ENCODE measurements around the gene POLR2H. TPM values are rescaled to one million over a fixed set of nuclear protein-coding genes. Genes with fewer than 3 reads are reported as not detected.

POLR2H gene
- total and polyA plus RNA-seq, 2 experiments from 2014 or later, result 96.2 to 112 TPM

DNA sequence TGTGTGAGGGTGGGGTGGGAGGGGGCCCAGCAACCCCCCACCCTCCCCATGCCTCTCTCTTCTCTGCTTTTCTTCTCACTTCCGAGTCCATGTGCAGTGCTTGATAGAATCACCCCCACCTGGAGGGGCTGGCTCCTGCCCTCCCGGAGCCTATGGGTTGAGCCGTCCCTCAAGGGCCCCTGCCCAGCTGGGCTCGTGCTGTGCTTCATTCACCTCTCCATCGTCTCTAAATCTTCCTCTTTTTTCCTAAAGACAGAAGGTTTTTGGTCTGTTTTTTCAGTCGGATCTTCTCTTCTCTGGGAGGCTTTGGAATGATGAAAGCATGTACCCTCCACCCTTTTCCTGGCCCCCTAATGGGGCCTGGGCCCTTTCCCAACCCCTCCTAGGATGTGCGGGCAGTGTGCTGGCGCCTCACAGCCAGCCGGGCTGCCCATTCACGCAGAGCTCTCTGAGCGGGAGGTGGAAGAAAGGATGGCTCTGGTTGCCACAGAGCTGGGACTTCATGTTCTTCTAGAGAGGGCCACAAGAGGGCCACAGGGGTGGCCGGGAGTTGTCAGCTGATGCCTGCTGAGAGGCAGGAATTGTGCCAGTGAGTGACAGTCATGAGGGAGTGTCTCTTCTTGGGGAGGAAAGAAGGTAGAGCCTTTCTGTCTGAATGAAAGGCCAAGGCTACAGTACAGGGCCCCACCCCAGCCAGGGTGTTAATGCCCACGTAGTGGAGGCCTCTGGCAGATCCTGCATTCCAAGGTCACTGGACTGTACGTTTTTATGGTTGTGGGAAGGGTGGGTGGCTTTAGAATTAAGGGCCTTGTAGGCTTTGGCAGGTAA is 16.0 kb upstream of the POLR2H start:
- Histone ChIP-seq H3K27me3 (no peaks in the 10 kb centered on the region), H3K9me3 (ENCODE audit: low read depth) (no peaks in the 10 kb centered on the region), H3K4me3 (no peak overlapping the region), H3K36me3 (no peaks in the 10 kb centered on the region), H3K4me1 (ENCODE audit: low read depth) (peaks cover 8% of the 10 kb centered on the region), H3K27ac (peak overlapping the region; percentile 41)
- DNase-seq (ENCODE audit: low read depth in 1 of 2, low spot score in 1 of 2), result peak; percentile 61 to 71
- TF ChIP-seq, protein P1, sequence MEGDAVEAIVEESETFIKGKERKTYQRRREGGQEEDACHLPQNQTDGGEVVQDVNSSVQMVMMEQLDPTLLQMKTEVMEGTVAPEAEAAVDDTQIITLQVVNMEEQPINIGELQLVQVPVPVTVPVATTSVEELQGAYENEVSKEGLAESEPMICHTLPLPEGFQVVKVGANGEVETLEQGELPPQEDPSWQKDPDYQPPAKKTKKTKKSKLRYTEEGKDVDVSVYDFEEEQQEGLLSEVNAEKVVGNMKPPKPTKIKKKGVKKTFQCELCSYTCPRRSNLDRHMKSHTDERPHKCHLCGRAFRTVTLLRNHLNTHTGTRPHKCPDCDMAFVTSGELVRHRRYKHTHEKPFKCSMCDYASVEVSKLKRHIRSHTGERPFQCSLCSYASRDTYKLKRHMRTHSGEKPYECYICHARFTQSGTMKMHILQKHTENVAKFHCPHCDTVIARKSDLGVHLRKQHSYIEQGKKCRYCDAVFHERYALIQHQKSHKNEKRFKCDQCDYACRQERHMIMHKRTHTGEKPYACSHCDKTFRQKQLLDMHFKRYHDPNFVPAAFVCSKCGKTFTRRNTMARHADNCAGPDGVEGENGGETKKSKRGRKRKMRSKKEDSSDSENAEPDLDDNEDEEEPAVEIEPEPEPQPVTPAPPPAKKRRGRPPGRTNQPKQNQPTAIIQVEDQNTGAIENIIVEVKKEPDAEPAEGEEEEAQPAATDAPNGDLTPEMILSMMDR (IDR thresholded peaks at IDR 0.05; ENCODE audit: low read depth, low read length), result peak; percentile 57

DNA sequence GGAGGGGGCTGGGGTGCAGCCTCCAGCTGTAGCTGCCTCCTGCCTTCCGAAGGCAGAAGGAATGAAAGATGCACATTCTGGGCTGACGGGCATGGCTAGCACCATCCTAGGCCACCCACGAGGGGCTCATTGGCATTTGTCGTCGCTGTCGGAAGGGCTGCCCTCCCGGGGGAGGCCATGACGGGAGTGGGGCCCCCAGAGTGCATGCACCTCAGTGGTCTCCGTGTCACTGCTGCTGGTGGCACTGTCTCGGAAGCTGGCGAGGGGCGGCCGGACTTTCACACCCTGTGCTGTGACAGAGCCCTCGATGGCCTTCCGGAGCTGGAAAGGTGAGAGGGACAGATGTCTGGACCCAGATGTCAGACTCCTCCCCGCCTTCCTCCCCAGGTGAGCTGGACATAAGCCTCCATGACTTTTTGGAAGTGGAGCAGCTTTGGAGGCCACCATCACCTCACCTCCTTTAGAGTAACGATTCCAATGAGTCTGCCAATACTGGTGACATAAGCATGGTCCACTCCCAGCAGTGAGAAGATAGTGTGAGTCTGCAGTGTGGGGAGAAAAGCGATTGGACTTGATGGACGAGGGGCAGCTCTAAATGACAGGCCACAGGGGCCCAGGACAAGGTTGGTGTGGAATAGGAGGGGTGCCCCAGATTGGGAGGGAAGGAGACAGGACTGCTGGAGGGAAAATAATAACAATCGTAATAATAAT is 14.9 kb upstream of the POLR2H start:
- no peaks in the 10 kb centered on the region for H3K36me3 ChIP-seq
- H3K9me3 ChIP-seq (ENCODE audit: low read depth), result no peaks in the 10 kb centered on the region
- no peak overlapping the region for H3K4me3 ChIP-seq
- no peak for DNase-seq (ENCODE audit: low read depth in 1 of 2, low spot score in 1 of 2)
- TF ChIP-seq, protein P1 (IDR thresholded peaks at IDR 0.05; ENCODE audit: low read depth, low read length), result no peak
- H3K27me3 ChIP-seq, result no peaks in the 10 kb centered on the region
- H3K27ac ChIP-seq, result no peak overlapping the region
- H3K4me1 ChIP-seq (ENCODE audit: low read depth), result peaks cover 8% of the 10 kb centered on the region

- Histone ChIP-seq H3K36me3 (no peaks in the 10 kb centered on the region), H3K4me1 (ENCODE audit: low read depth) (peaks cover 8% of the 10 kb centered on the region), H3K9me3 (ENCODE audit: low read depth) (no peaks in the 10 kb centered on the region), H3K27ac (no peak overlapping the region), H3K27me3 (no peaks in the 10 kb centered on the region), H3K4me3 (no peak overlapping the region)
- DNase-seq (ENCODE audit: low read depth in 1 of 2, low spot score in 1 of 2), result peak in 1 of 2 donors; percentile 66
- TF ChIP-seq, protein P1 (IDR thresholded peaks at IDR 0.05; ENCODE audit: low read depth, low read length), result no peak
Measured at GRCh38 chr3:184347321-184348056, 14.0 kb upstream of the POLR2H start.

DNA sequence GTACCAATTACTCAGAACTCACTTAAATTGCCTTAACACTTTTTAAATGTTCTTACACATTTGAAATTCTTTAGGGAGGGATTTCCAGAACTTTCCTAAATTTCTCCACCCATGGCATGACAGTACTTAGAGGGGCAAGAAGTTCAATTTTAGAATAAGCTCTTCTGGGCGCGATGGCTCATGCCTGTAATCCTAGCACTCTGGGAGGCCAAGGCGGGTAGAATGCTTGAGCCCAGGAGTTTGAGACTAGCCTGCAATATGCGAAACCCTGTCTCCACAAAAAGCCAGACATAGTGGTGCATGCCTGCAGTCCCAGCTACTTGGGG is 13.5 kb upstream of the POLR2H start:
- no peak overlapping the region for H3K4me3 ChIP-seq
- no peaks in the 10 kb centered on the region for H3K9me3 ChIP-seq (ENCODE audit: low read depth)
- peaks cover 8% of the 10 kb centered on the region for H3K4me1 ChIP-seq (ENCODE audit: low read depth)
- TF ChIP-seq, protein P1 (IDR thresholded peaks at IDR 0.05; ENCODE audit: low read depth, low read length), result no peak
- DNase-seq (ENCODE audit: low read depth in 1 of 2, low spot score in 1 of 2), result no peak
- no peaks in the 10 kb centered on the region for H3K36me3 ChIP-seq
- H3K27me3 ChIP-seq, result no peaks in the 10 kb centered on the region
- H3K27ac ChIP-seq, result no peak overlapping the region

DNA sequence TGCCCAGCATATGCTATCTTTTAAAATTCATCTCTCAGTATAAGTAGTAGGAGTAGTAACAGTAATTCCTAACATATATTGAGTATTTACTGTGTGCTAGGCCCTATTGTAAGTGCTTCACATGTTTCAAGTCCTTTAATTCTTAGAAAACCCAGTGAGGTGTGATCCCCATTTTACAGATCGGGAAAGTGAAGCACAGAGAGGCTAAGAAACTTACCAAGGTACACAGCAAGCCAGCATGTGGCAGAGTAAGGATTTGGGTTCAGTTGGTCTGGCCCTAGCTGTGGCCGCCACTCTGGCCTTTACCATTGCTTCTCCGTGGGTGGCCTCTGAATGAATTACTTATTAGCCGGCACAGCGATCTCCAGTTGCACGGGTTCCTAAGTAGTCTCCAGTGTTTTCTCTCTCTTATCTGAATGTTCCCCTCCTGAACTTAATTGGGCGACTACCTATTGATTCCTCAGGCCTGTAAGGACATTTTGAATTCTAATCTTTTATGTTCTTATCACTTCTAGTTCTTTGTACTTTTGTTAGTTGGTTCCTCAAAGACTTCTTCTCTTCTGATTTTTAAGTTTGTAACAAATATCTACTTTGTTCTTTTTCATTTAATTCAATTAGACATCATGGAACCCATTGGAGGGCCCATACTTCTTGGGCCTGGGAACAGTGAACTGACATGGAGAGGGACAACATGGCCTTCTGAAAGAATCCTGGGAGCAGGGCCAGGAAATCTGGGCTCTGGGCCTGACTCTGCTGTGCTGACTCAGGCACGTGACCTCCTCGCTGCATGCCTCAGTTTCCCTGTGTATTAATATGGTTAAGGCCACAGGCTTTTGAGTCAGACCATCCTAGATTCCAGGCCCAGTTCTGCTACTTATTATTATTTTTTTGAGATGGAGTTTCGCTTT is 11.7 kb upstream of the POLR2H start:
- H3K36me3 ChIP-seq, result no peaks in the 10 kb centered on the region
- DNase-seq (ENCODE audit: low read depth in 1 of 2, low spot score in 1 of 2), result no peak
- H3K27me3 ChIP-seq, result no peaks in the 10 kb centered on the region
- TF ChIP-seq, protein P1 (IDR thresholded peaks at IDR 0.05; ENCODE audit: low read depth, low read length), result no peak
- H3K9me3 ChIP-seq (ENCODE audit: low read depth), result no peaks in the 10 kb centered on the region
- H3K4me1 ChIP-seq (ENCODE audit: low read depth), result peaks cover 8% of the 10 kb centered on the region
- no peak overlapping the region for H3K4me3 ChIP-seq
- no peak overlapping the region for H3K27ac ChIP-seq

Data from cardiac muscle cell (in vitro differentiated cells and primary cell).